HEK293 (cell line): ENCODE results near the gene GAL3ST2.

Experiments used
- CTCF ChIA-PET: fragments of 350-600 bp; formaldehyde crosslinking; extraction: SDS; loops from one replicate; lab custom pipeline; 2021; ENCODE audit warnings: antibody characterized with exemption; lab: Yijun Ruan, JAX
- POLR2A ChIA-PET: fragments of 300-600 bp; formaldehyde crosslinking; extraction: SDS; loops from one replicate; lab custom pipeline; 2020; ENCODE audit warnings: antibody characterized with exemption, inconsistent platforms; lab: Yijun Ruan, JAX
- H3K27ac ChIP-seq: fragments of 200-500 bp; sonication (Bioruptor generic); 2 replicates; pipeline ENCODE4 v1.5.1; 2014; ENCODE audit warnings: low read depth, low read length, control low read depth, inconsistent platforms; ENCODE audit errors: extremely low read depth
- H3K36me3 ChIP-seq, 2 experiments: fragments of 200-500 bp in 1 of 2; sonication (Bioruptor generic) in 1 of 2; 1 replicate in 1 of 2; 2 replicates in 1 of 2; pipeline ENCODE4 v1.5.1; 2014 to 2017; ENCODE audit warnings: inconsistent platforms in 2 of 2, low read length in 2 of 2; ENCODE audit not compliant: control insufficient read depth in 2 of 2, insufficient read depth in 1 of 2
- H3K4me1 ChIP-seq: fragments of 200-500 bp; sonication (Bioruptor generic); 2 replicates; pipeline ENCODE4 v1.5.1; 2014; ENCODE audit warnings: mild to moderate bottlenecking, low read length, inconsistent platforms; ENCODE audit not compliant: control insufficient read depth, insufficient read depth
- H3K4me3 ChIP-seq: 2 replicates; pipeline ENCODE4 v1.5.1; 2011; ENCODE audit warnings: low read depth, mild to moderate bottlenecking, control low read depth, low read length, moderate library complexity
- H3K9me3 ChIP-seq: fragments of 200-500 bp; sonication (Bioruptor generic); 2 replicates; pipeline ENCODE4 v1.5.1; 2014; ENCODE audit warnings: low read depth, low read length, inconsistent platforms; ENCODE audit not compliant: control insufficient read depth, insufficient read depth
- BCL11A ChIP-seq: fragments of 450-650 bp; formaldehyde crosslinking; IDR thresholded peaks from 2 replicates; pipeline ENCODE4 v1.5.1; 2016; ENCODE audit warnings: low read depth, missing biosample characterization, missing genetic modification characterization
- BCL11B ChIP-seq: fragments of 450-650 bp; formaldehyde crosslinking; IDR thresholded peaks from 2 replicates; pipeline ENCODE4 v1.5.1; 2016; ENCODE audit warnings: low read depth, missing biosample characterization, missing genetic modification characterization
- MYNN ChIP-seq: fragments of 450-650 bp; formaldehyde crosslinking; IDR thresholded peaks from 2 replicates; pipeline ENCODE4 v1.5.1; 2016; ENCODE audit warnings: missing biosample characterization, missing genetic modification characterization, borderline replicate concordance
- SP3 ChIP-seq: fragments of 450-650 bp; formaldehyde crosslinking; IDR thresholded peaks from 2 replicates; pipeline ENCODE4 v1.5.1; 2016; ENCODE audit warnings: missing biosample characterization, missing genetic modification characterization
- TRIM28 ChIP-seq: IDR thresholded peaks from 2 replicates; pipeline ENCODE4 v1.6.1; 2011; ENCODE audit warnings: low read length, control low read depth, borderline replicate concordance
- ZBTB8A ChIP-seq: fragments of 450-650 bp; formaldehyde crosslinking; IDR thresholded peaks from 2 replicates; pipeline ENCODE4 v1.5.1; 2016; ENCODE audit warnings: missing biosample characterization, missing genetic modification characterization
- ZFHX2 ChIP-seq: fragments of 450-650 bp; formaldehyde crosslinking; conservative IDR thresholded peaks from 2 replicates; pipeline ENCODE4 v1.5.1; 2016; ENCODE audit warnings: missing biosample characterization, missing genetic modification characterization
- ZNF138 ChIP-seq: fragments of 450-650 bp; formaldehyde crosslinking; IDR thresholded peaks from 2 replicates; pipeline ENCODE4 v1.5.1; 2016; ENCODE audit warnings: missing biosample characterization, missing genetic modification characterization, borderline replicate concordance
- ZNF239 ChIP-seq: fragments of 450-650 bp; formaldehyde crosslinking; IDR thresholded peaks from 2 replicates; pipeline ENCODE4 v1.5.1; 2016; ENCODE audit warnings: missing biosample characterization, missing genetic modification characterization
- ZNF416 ChIP-seq: fragments of 450-650 bp; formaldehyde crosslinking; IDR thresholded peaks from 2 replicates; pipeline ENCODE4 v1.5.1; 2016; ENCODE audit warnings: missing biosample characterization, missing genetic modification characterization
- ZNF514 ChIP-seq: fragments of 450-650 bp; formaldehyde crosslinking; IDR thresholded peaks from 2 replicates; pipeline ENCODE4 v1.5.1; 2016; ENCODE audit warnings: missing biosample characterization, missing genetic modification characterization
- ZNF530 ChIP-seq: fragments of 450-650 bp; formaldehyde crosslinking; IDR thresholded peaks from 2 replicates; pipeline ENCODE4 v1.5.1; 2016; ENCODE audit warnings: low read depth, missing biosample characterization, missing genetic modification characterization
- ZNF654 ChIP-seq: fragments of 450-650 bp; formaldehyde crosslinking; IDR thresholded peaks from 2 replicates; pipeline ENCODE4 v1.5.1; 2016; ENCODE audit warnings: low read depth, missing biosample characterization, missing genetic modification characterization
- ZNF670 ChIP-seq: fragments of 450-650 bp; formaldehyde crosslinking; IDR thresholded peaks from 2 replicates; pipeline ENCODE4 v1.5.1; 2016; ENCODE audit warnings: missing biosample characterization, missing genetic modification characterization, low read depth
- ZXDB ChIP-seq: fragments of 450-650 bp; formaldehyde crosslinking; IDR thresholded peaks from 2 replicates; pipeline ENCODE4 v1.5.1; 2016; ENCODE audit warnings: missing biosample characterization, missing genetic modification characterization

Gene GAL3ST2

GRCh38 chr2:241851325-241852115 lies 74.9 kb downstream of the GAL3ST2 start (continued):
- no peak for TF ChIP-seq ZXDB
- no peak for TF ChIP-seq TRIM28
- TF ChIP-seq ZNF530, result no peak
- no peak for TF ChIP-seq ZNF416 (tag by site-specific recombination)
- TF ChIP-seq ZNF670 (tag by site-specific recombination), result no peak
- TF ChIP-seq ZNF654 (tag by site-specific recombination), result no peak
- TF ChIP-seq ZBTB8A (tag by site-specific recombination), result no peak

- Histone ChIP-seq H3K4me3 (no peak overlapping the region), H3K4me1 (no peaks in the 10 kb centered on the region)
- POLR2A ChIA-PET, result no interaction called here
- TF ChIP-seq SP3 (tag by site-specific recombination), result no peak
- TF ChIP-seq BCL11A (tag by site-specific recombination), result 0 out of 2 replicates have a peak, but pooled peaks have one; percentile 64
- TF ChIP-seq ZFHX2, result no peak
- TF ChIP-seq BCL11B, result 0 out of 2 replicates have a peak, but pooled peaks have one; percentile 62
- no peak for TF ChIP-seq ZNF514 (tag by site-specific recombination)
- TF ChIP-seq, all 188 proteins: peak for 2
- Histone ChIP-seq H3K9me3 (no peaks in the 10 kb centered on the region), H3K27ac (no peak overlapping the region), H3K36me3 (no peaks in the 10 kb centered on the region)
- CTCF ChIA-PET, result no interaction called here
Measured at GRCh38 chr2:241852116-241852980, 75.7 kb downstream of the GAL3ST2 start.

- Histone ChIP-seq H3K4me1 (no peaks in the 10 kb centered on the region), H3K36me3 (no peaks in the 10 kb centered on the region), H3K4me3 (no peak overlapping the region), H3K9me3 (no peaks in the 10 kb centered on the region), H3K27ac (no peak overlapping the region)
- POLR2A ChIA-PET, result interaction anchor here (1.1 kb wide), 1 partner anchor 9 kb away, joined by 4 read pairs; no protein-coding TSS in a partner anchor
- TF ChIP-seq ZNF138 (no peak), MYNN (tag by site-specific recombination) (no peak), ZNF239 (tag by site-specific recombination) (no peak)
- CTCF ChIA-PET, result interaction anchor here (0.6 kb wide), 1 partner anchor 1898 kb away, joined by 3 read pairs; no protein-coding TSS in a partner anchor
Measured at GRCh38 chr2:241852981-241853631, 76.5 kb downstream of the GAL3ST2 start.
